H1 (cell line): ENCODE results near the gene PRR16. TPM values are rescaled to one million over a fixed set of nuclear protein-coding genes. Genes with fewer than 3 reads are reported as not detected.

Experiments
- CTCF ChIA-PET: fragments of 300-600 bp; sonication (Branson Sonifier 250); formaldehyde crosslinking; loops from one replicate; lab custom pipeline; 2021; ENCODE audit not compliant: partially characterized antibody; lab: Charles Lee
- POLR2A ChIA-PET: fragments of 300-600 bp; sonication (Branson Sonifier 250); formaldehyde crosslinking; loops from one replicate; lab custom pipeline; 2021; ENCODE audit warnings: inconsistent platforms; ENCODE audit not compliant: partially characterized antibody; lab: Charles Lee
- DNase-seq, 2 experiments: peaks; one replicate each; pipeline versions ENCODE4 v3.0.0 to v3.0.0-alpha.2; 2010 to 2022; ENCODE audit warnings: low spot score in 2 of 2, low read depth in 1 of 2, mixed read lengths in 1 of 2
- FAIRE-seq: peaks from 2 replicates; lab custom pipeline; 2011; peaks lifted over from hg19 to GRCh38; lab: Jason Lieb, UNC
- H2AFZ ChIP-seq: 2 replicates; pipeline ENCODE4 v1.8.1; 2012; ENCODE audit warnings: low read length, inconsistent platforms
- H2AK5ac ChIP-seq: 2 replicates; pipeline ENCODE4 v1.6.1; 2013; ENCODE audit warnings: low read depth, low read length
- H2BK120ac ChIP-seq: replicated peaks from 2 replicates; pipeline ENCODE3; 2013; ENCODE audit warnings: low read depth, low read length, inconsistent platforms
- H2BK12ac ChIP-seq: 2 replicates; pipeline ENCODE4 v1.6.1; 2013; ENCODE audit warnings: low read depth, low read length
- H2BK15ac ChIP-seq: 2 replicates; pipeline ENCODE4 v1.6.1; 2013; ENCODE audit warnings: low read length
- H2BK20ac ChIP-seq: 2 replicates; pipeline ENCODE4 v1.6.1; 2013; ENCODE audit warnings: low read length
- H2BK5ac ChIP-seq: 2 replicates; pipeline ENCODE4 v1.6.1; 2013; ENCODE audit warnings: low read depth, low read length
- H3K14ac ChIP-seq: 2 replicates; pipeline ENCODE4 v1.6.1; 2013; ENCODE audit warnings: inconsistent platforms; ENCODE audit not compliant: insufficient read length
- H3K18ac ChIP-seq: 2 replicates; pipeline ENCODE4 v1.6.1; 2013; ENCODE audit warnings: low read length; ENCODE audit errors: extremely low read depth
- H3K23ac ChIP-seq: 2 replicates; pipeline ENCODE4 v1.6.1; 2013; ENCODE audit warnings: inconsistent platforms; ENCODE audit not compliant: insufficient read length
- H3K23me2 ChIP-seq: 2 replicates; pipeline ENCODE4 v1.6.1; 2013; ENCODE audit warnings: low read depth, low read length
- H3K27ac ChIP-seq: 2 replicates; pipeline ENCODE4 v1.6.1; 2011; ENCODE audit warnings: low read depth, low read length, inconsistent platforms
- H3K27me3 ChIP-seq, 4 experiments: replicated peaks in 1 of 4; 1 replicate in 1 of 4; 2 replicates in 3 of 4; pipeline versions ENCODE4 v1.6.1 to v1.8.1; 2011 to 2013; ENCODE audit warnings: low read length in 3 of 4, mild to moderate bottlenecking in 3 of 4, inconsistent platforms in 2 of 4, mixed read lengths in 2 of 4, moderate library complexity in 1 of 4; ENCODE audit not compliant: control insufficient read depth in 3 of 4, insufficient read depth in 3 of 4; ENCODE audit errors: extremely low read depth in 1 of 4
- H3K36me3 ChIP-seq, 4 experiments: 2 replicates each; pipeline versions ENCODE4 v1.6.1 to v1.8.1; 2011 to 2013; ENCODE audit warnings: mild to moderate bottlenecking in 4 of 4, low read length in 3 of 4, moderate library complexity in 2 of 4, control low read depth in 1 of 4, inconsistent platforms in 1 of 4; ENCODE audit not compliant: insufficient read depth in 4 of 4, control insufficient read depth in 2 of 4
- H3K4ac ChIP-seq: replicated peaks from 2 replicates; pipeline ENCODE3; 2013; ENCODE audit warnings: low read length, low read depth, mixed read lengths, inconsistent platforms; ENCODE audit not compliant: insufficient read length
- H3K4me1 ChIP-seq, 4 experiments: replicated peaks in 1 of 4; 1 replicate in 1 of 4; 2 replicates in 3 of 4; pipeline versions ENCODE4 v1.6.1 to v1.8.1; 2011 to 2013; ENCODE audit warnings: low read length in 3 of 4, inconsistent platforms in 2 of 4, mixed read lengths in 1 of 4; ENCODE audit not compliant: insufficient read depth in 4 of 4, control insufficient read depth in 3 of 4
- H3K4me2 ChIP-seq, 2 experiments: 2 replicates each; pipeline versions ENCODE4 v1.6.1 to v1.8.1; 2011 to 2013; ENCODE audit warnings: low read depth in 2 of 2, low read length in 2 of 2, control low read depth in 1 of 2, inconsistent platforms in 1 of 2, mild to moderate bottlenecking in 1 of 2; ENCODE audit not compliant: insufficient read depth in 1 of 2
- H3K4me3 ChIP-seq, 4 experiments: fragments of 200-600, 300-600 bp in 1 of 4; sonication (generic), shearing (Covaris generic), sonication (Bioruptor Twin) in 1 of 4; 2 replicates each; pipeline versions ENCODE4 v1.5.1 to v1.8.1; 2011 to 2016; ENCODE audit warnings: low read length in 4 of 4, low read depth in 3 of 4, control low read depth in 2 of 4, inconsistent platforms in 2 of 4, mild to moderate bottlenecking in 2 of 4, mixed read lengths in 1 of 4, moderate library complexity in 1 of 4; ENCODE audit not compliant: insufficient read depth in 2 of 4; ENCODE audit errors: extremely low read depth in 1 of 4
- H3K56ac ChIP-seq: replicated peaks from 2 replicates; pipeline ENCODE3; 2013; ENCODE audit warnings: low read depth, mild to moderate bottlenecking, mixed read lengths, low read length, inconsistent platforms; ENCODE audit not compliant: insufficient read length
- H3K79me1 ChIP-seq: 2 replicates; pipeline ENCODE4 v1.6.1; 2013; ENCODE audit warnings: low read depth, low read length, control low read depth
- H3K79me2 ChIP-seq, 2 experiments: 2 replicates each; pipeline versions ENCODE4 v1.6.1 to v1.8.1; 2012 to 2013; ENCODE audit warnings: low read length in 2 of 2, mild to moderate bottlenecking in 2 of 2, inconsistent platforms in 1 of 2; ENCODE audit not compliant: insufficient read depth in 2 of 2, control insufficient read depth in 1 of 2
- H3K9ac ChIP-seq, 4 experiments: replicated peaks in 1 of 4; 1 replicate in 1 of 4; 2 replicates in 3 of 4; pipeline versions ENCODE4 v1.6.1 to v1.8.1; 2011 to 2013; ENCODE audit warnings: low read depth in 3 of 4, low read length in 3 of 4, control low read depth in 2 of 4, mild to moderate bottlenecking in 2 of 4, moderate library complexity in 2 of 4, inconsistent platforms in 1 of 4; ENCODE audit errors: extremely low read depth in 1 of 4
- H3K9me3 ChIP-seq, 2 experiments: 2 replicates each; pipeline versions ENCODE4 v1.6.1 to v1.8.1; 2012 to 2013; ENCODE audit warnings: mild to moderate bottlenecking in 2 of 2, moderate library complexity in 2 of 2, control low read depth in 1 of 2, inconsistent platforms in 1 of 2, low read depth in 1 of 2, low read length in 1 of 2, mixed read lengths in 1 of 2; ENCODE audit not compliant: insufficient read depth in 2 of 2
- H4K20me1 ChIP-seq, 2 experiments: replicated peaks in 1 of 2; 2 replicates each; pipeline versions ENCODE3 to v1.8.1; 2011 to 2013; ENCODE audit warnings: inconsistent platforms in 2 of 2, low read length in 2 of 2, mild to moderate bottlenecking in 1 of 2; ENCODE audit not compliant: insufficient read depth in 2 of 2, control insufficient read depth in 1 of 2
- H4K5ac ChIP-seq: 2 replicates; pipeline ENCODE4 v1.6.1; 2013; ENCODE audit warnings: low read length, low read depth, mixed read lengths, inconsistent platforms; ENCODE audit not compliant: insufficient read length
- H4K8ac ChIP-seq: 2 replicates; pipeline ENCODE4 v1.8.0; 2013; ENCODE audit warnings: mild to moderate bottlenecking, moderate library complexity, low read length, inconsistent platforms; ENCODE audit not compliant: insufficient read depth; ENCODE audit errors: extremely low read depth
- H4K91ac ChIP-seq: replicated peaks from 2 replicates; pipeline ENCODE3; 2013; ENCODE audit warnings: low read length, mixed read lengths, inconsistent platforms; ENCODE audit not compliant: insufficient read length
- E2F6 ChIP-seq: IDR thresholded peaks from 2 replicates; pipeline ENCODE4 v1.6.1; 2012; ENCODE audit warnings: inconsistent platforms
- SUZ12 ChIP-seq: fragments of 200-600 bp; sonication (generic); IDR thresholded peaks from 2 replicates; pipeline ENCODE4 v1.6.1; 2012; ENCODE audit warnings: mild to moderate bottlenecking, inconsistent platforms, low read length, moderate library complexity, mixed read lengths
- TAF7 ChIP-seq: optimal IDR thresholded peaks from 2 replicates; pipeline ENCODE3; 2011; ENCODE audit warnings: low read depth, mild to moderate bottlenecking, inconsistent platforms, low read length, moderate library complexity, borderline replicate concordance
- WGBS, 2 experiments: shearing (Covaris generic) in 1 of 2; methylation state at CpG; one replicate each; pipeline versions ENCODE4 v1.1.6 to v1.1.7; 2013 to 2015; ENCODE audit warnings: low lambda C conversion rate in 2 of 2, mixed read lengths in 2 of 2, inconsistent platforms in 1 of 2, low coverage in 1 of 2, missing lambda C conversion rate in 1 of 2; ENCODE audit not compliant: insufficient replicate concordance in 2 of 2, insufficient coverage in 1 of 2, insufficient read length in 1 of 2; ENCODE audit errors: extremely low coverage in 1 of 2, missing lambda C conversion rate in 1 of 2; 5-methylcytosine and 5-hydroxymethylcytosine counted together
- polyA plus RNA-seq, 7 experiments: library from polyadenylated mRNA; depleted of rRNA in 3 of 7; stranded (reverse) in 5 of 7; unstranded in 2 of 7; fragments of >200 nt in 5 of 7; fragments of 200-250 nt in 2 of 7; gene quantifications; 1 replicate in 5 of 7; 2 replicates in 1 of 7; 4 replicates in 1 of 7; pipeline versions ENCODE4 v1.2.1 to v1.2.3, GENCODE V29; 2011 to 2013; ENCODE audit warnings: missing spikeins in 2 of 7, mixed read lengths in 2 of 7
- total RNA-seq: library from RNA; stranded (reverse); fragmentation: NEBNext Ultra II Directional; extraction: Animal tissue kit (Norgen Biotek cat#: 25700); gene quantifications from 2 replicates; pipeline ENCODE4 v1.2.1, GENCODE V29; 2021

The PRR16 gene
- total and polyA plus RNA-seq, 2 of the 8 experiments (the other 6 are each of a cell fraction or from before 2014, with no cell fraction given): 0.73 to 1.6 TPM

GRCh38 chr5:120452471-120452870 is 11.6 kb upstream of the PRR16 start:
- 83% methylated on average over 1 of the region's 1 CpG; no CpG with 5 or more reads in 1 of the 2 experiments for WGBS, 2 experiments
- H3K27ac ChIP-seq: no peak overlapping the region
- H3K36me3 ChIP-seq: no peaks in the 10 kb centered on the region
- no peak overlapping the region for H3K4me2 ChIP-seq
- no peaks in the 10 kb centered on the region for H3K27me3 ChIP-seq
- FAIRE-seq: no peak
- H3K9ac ChIP-seq: no peak overlapping the region
- no peaks in the 10 kb centered on the region for H3K9me3 ChIP-seq
- no peak overlapping the region for H2BK12ac ChIP-seq
- H3K4ac ChIP-seq: no peak overlapping the region
- H3K14ac ChIP-seq: no peak overlapping the region
- no peak overlapping the region for H2BK20ac ChIP-seq
- ChIA-PET POLR2A (no interaction called here), CTCF (no interaction called here)
- TF ChIP-seq TAF7 (no peak), E2F6 (no peak), SUZ12 (no peak)
- no peak for DNase-seq
- H3K23ac ChIP-seq: no peak overlapping the region
- H3K56ac ChIP-seq: no peak overlapping the region
- H4K8ac ChIP-seq: no peak overlapping the region
- no peak overlapping the region for H4K5ac ChIP-seq
- no peaks in the 10 kb centered on the region for H3K4me1 ChIP-seq
- no peak overlapping the region for H4K91ac ChIP-seq
- no peak overlapping the region for H2AFZ ChIP-seq
- no peak overlapping the region for H2BK120ac ChIP-seq
- H2AK5ac ChIP-seq: no peak overlapping the region
- no peak overlapping the region for H3K4me3 ChIP-seq
- H3K79me1 ChIP-seq: no peaks in the 10 kb centered on the region
- H2BK15ac ChIP-seq: no peak overlapping the region
- H3K18ac ChIP-seq: no peak overlapping the region
- no peak overlapping the region for H2BK5ac ChIP-seq
- no peaks in the 10 kb centered on the region for H4K20me1 ChIP-seq
- H3K23me2 ChIP-seq: no peaks in the 10 kb centered on the region; the same call in 1 of the 2 replicates
- no peaks in the 10 kb centered on the region for H3K79me2 ChIP-seq
